K562 (cell line): Measurements from ENCODE around the gene INKA2. TPM values are rescaled to one million over a fixed set of nuclear protein-coding genes. Genes with fewer than 3 reads are reported as not detected.

Source experiments
- ASH1L ChIP-seq: fragments of 450-650 bp; IDR thresholded peaks from 2 replicates; pipeline ENCODE4 v1.6.1; 2018; ENCODE audit warnings: borderline replicate concordance, mild to moderate bottlenecking, low read depth; ENCODE audit not compliant: partially characterized antibody
- ATF7 ChIP-seq: fragments of 450-650 bp; IDR thresholded peaks from 2 replicates; pipeline ENCODE4 v1.7.1; 2014; ENCODE audit warnings: mild to moderate bottlenecking, moderate library complexity
- BACH1 ChIP-seq: fragments of 200-800 bp; sonication (Bioruptor generic); IDR thresholded peaks from 2 replicates; pipeline ENCODE4 v1.6.1; 2016; ENCODE audit warnings: missing genetic modification characterization, missing compliant biosample characterization
- BCL6 ChIP-seq: fragments of 250-450 bp; sonication (Bioruptor Pico); IDR thresholded peaks from 2 replicates; pipeline ENCODE4 v1.4.0; 2020
- CBX3 ChIP-seq, 2 experiments: IDR thresholded peaks; 1 replicate in 1 of 2; 2 replicates in 1 of 2; pipeline ENCODE4 v1.6.1; 2012; ENCODE audit warnings: inconsistent platforms in 2 of 2, low read length in 2 of 2, borderline replicate concordance in 1 of 2, control low read depth in 1 of 2
- CC2D1A ChIP-seq: fragments of 450-650 bp; IDR thresholded peaks from 2 replicates; pipeline ENCODE4 v1.6.1; 2017; ENCODE audit warnings: mild to moderate bottlenecking
- HNRNPLL ChIP-seq: fragments of 200-400 bp; formaldehyde crosslinking; IDR thresholded peaks from 2 replicates; pipeline ENCODE4 v1.6.1; 2017; ENCODE audit warnings: low read length, low read depth, mild to moderate bottlenecking; ENCODE audit not compliant: poor library complexity, severe bottlenecking
- MCM5 ChIP-seq: fragments of 450-650 bp; IDR thresholded peaks from 2 replicates; pipeline ENCODE4 v1.6.1; 2016; ENCODE audit warnings: low read depth
- MEF2D ChIP-seq: conservative IDR thresholded peaks from 2 replicates; pipeline ENCODE4 v1.6.1; 2016; ENCODE audit warnings: low read depth, missing genetic modification characterization, missing compliant biosample characterization
- MIER1 ChIP-seq: fragments of 450-650 bp; IDR thresholded peaks from 2 replicates; pipeline ENCODE4 v1.6.1; 2016; ENCODE audit warnings: antibody characterized with exemption, mild to moderate bottlenecking, low read depth
- NONO ChIP-seq, 2 experiments: fragments of 200-400 bp in 1 of 2; fragments of 450-650 bp in 1 of 2; formaldehyde crosslinking in 1 of 2; IDR thresholded peaks; 2 replicates each; pipeline ENCODE4 v1.6.1; 2017; ENCODE audit warnings: low read depth in 2 of 2, mild to moderate bottlenecking in 2 of 2, moderate library complexity in 2 of 2, low read length in 1 of 2
- PHF20 ChIP-seq: fragments of 450-650 bp; IDR thresholded peaks from 2 replicates; pipeline ENCODE4 v1.6.1; 2018; ENCODE audit not compliant: partially characterized antibody
- PRPF4 ChIP-seq: fragments of 200-400 bp; formaldehyde crosslinking; IDR thresholded peaks from one replicate; pipeline ENCODE4 v1.6.1; 2017; ENCODE audit warnings: low read length, low read depth, mild to moderate bottlenecking; ENCODE audit not compliant: insufficient read depth, poor library complexity, severe bottlenecking
- TRIM28 ChIP-seq: fragments of 450-650 bp; IDR thresholded peaks from 2 replicates; pipeline ENCODE4 v1.6.1; 2017
- UBTF ChIP-seq, 2 experiments: IDR thresholded peaks; 2 replicates each; pipeline ENCODE4 v1.6.1; 2012; ENCODE audit warnings: improper control_type of control experiment in 2 of 2, low read depth in 2 of 2, low read length in 2 of 2, borderline replicate concordance in 1 of 2
- VEZF1 ChIP-seq: fragments of 200-800 bp; sonication (Bioruptor generic); IDR thresholded peaks from 2 replicates; pipeline ENCODE4 v1.6.1; 2017; ENCODE audit warnings: missing genetic modification characterization, missing compliant biosample characterization
- ZBED1 ChIP-seq: IDR thresholded peaks from 2 replicates; pipeline ENCODE4 v1.6.1; 2014
- ZBTB34 ChIP-seq: fragments of 250-450 bp; sonication (Bioruptor Pico); IDR thresholded peaks from 2 replicates; pipeline ENCODE4 v1.8.0; 2021; ENCODE audit warnings: mild to moderate bottlenecking, moderate library complexity
- ZNF212 ChIP-seq: fragments of 450-650 bp; formaldehyde crosslinking; IDR thresholded peaks from 2 replicates; pipeline ENCODE4 v1.4.0; 2020; ENCODE audit warnings: mild to moderate bottlenecking
- ZNF311 ChIP-seq: fragments of 250-450 bp; sonication (Bioruptor Pico); IDR thresholded peaks from 2 replicates; pipeline ENCODE4 v1.4.0; 2020; ENCODE audit warnings: mild to moderate bottlenecking, moderate library complexity
- polyA plus RNA-seq, 8 experiments: library from polyadenylated mRNA; depleted of rRNA in 4 of 8; stranded (reverse) in 5 of 8; unstranded in 3 of 8; fragments of >200 nt; fragmentation: Nextera tagmentation in 2 of 8; fragmentation: Illumina TruSeq in 1 of 8; extraction: Ambion mirVana in 2 of 8; extraction: Trizol in 1 of 8; gene quantifications; 2 replicates each; pipeline versions ENCODE4 v1.2.1 to v1.2.3, GENCODE V29; 2011 to 2014; ENCODE audit warnings: inconsistent platforms in 1 of 8, missing spikeins in 1 of 8
- total RNA-seq, 7 experiments: library from RNA; depleted of rRNA in 6 of 7; stranded (reverse); fragments of >200 nt in 6 of 7; fragmentation: Illumina TruSeq in 2 of 7; extraction: Trizol in 2 of 7; gene quantifications; 2 replicates each; pipeline versions ENCODE4 v1.2.1 to v1.2.3, GENCODE V29; 2011 to 2021; ENCODE audit warnings: low replicate concordance in 1 of 7
- TF ChIP-seq, protein P1 (sequence below), 2 experiments: fragments of 250-450 bp in 1 of 2; fragments of 450-650 bp in 1 of 2; sonication (Bioruptor Pico) in 1 of 2; IDR thresholded peaks; 2 replicates each; pipeline versions ENCODE4 v1.6.1 to v1.8.0; 2016 to 2021; ENCODE audit warnings: mild to moderate bottlenecking in 2 of 2, moderate library complexity in 2 of 2, missing compliant biosample characterization in 1 of 2, missing genetic modification characterization in 1 of 2

The INKA2 gene
- total and polyA plus RNA-seq, 9 of the 15 experiments (the other 6 are each of a cell fraction or from before 2014, with no cell fraction given), result 0.04 to 1.4 (median 0.26) TPM; not detected in 1

DNA sequence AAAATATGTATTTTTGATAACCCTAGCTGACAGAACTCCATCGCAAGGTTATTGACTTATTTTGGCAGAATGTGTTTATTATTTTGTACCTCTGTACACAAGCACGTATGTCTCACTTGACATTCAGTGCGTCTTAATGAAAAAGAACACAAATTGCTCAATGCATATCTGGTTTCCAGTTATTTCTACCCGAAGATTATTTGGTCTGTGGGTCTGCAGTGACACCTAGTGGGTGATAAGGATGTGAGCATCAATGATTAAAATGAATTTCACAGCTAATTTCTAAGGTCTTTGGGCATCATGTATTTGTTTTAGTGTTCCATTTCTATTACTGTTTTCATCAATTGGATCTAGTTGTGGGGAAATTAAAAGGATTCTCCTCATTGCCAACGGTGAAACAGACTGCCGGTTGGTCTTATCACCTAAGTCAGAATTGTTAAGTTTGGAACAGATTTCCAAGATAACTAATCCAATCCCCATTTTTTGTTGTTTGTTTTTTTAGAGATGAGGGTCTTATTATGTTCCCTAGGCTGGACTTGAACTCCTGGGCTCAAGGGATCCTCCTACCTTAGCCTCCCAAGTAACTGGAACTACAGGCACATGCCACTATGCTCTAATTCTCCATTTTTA is 30.4 kb upstream of the INKA2 start (continued):
- TF ChIP-seq, protein P1, sequence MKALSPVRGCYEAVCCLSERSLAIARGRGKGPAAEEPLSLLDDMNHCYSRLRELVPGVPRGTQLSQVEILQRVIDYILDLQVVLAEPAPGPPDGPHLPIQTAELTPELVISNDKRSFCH (CRISPR knock-in tag; IDR thresholded peaks at IDR 0.05), result no peak
- TF ChIP-seq, protein P1 (tag; IDR thresholded peaks at IDR 0.05), result no peak
- no peak for TF ChIP-seq ZNF212
- no peak for TF ChIP-seq MCM5
- no peak for TF ChIP-seq ZNF311 (CRISPR knock-in tag)
- no peak for TF ChIP-seq UBTF (IDR thresholded peaks at IDR 0.05; ENCODE audit: borderline replicate concordance in 1 of 2, low read depth in 2 of 2, low read length in 2 of 2)
- no peak for TF ChIP-seq ASH1L
- TF ChIP-seq TRIM28, result no peak
- no peak for TF ChIP-seq HNRNPLL
- TF ChIP-seq MIER1, result no peak
- no peak for TF ChIP-seq PRPF4
- no peak for TF ChIP-seq ZBTB34 (CRISPR knock-in tag)
- 0 out of 2 replicates have a peak, but pooled peaks have one; percentile 20 for TF ChIP-seq CC2D1A
- TF ChIP-seq BCL6 (CRISPR knock-in tag), result no peak
- TF ChIP-seq CBX3 (IDR thresholded peaks at IDR 0.05; ENCODE audit: borderline replicate concordance in 1 of 2, low read length in 2 of 2), result no peak
- TF ChIP-seq MEF2D (tag), result no peak
- no peak for TF ChIP-seq VEZF1
- no peak for TF ChIP-seq BACH1 (tag)
- TF ChIP-seq PHF20, result no peak
- no peak for TF ChIP-seq ATF7
- TF ChIP-seq ZBED1, result no peak
- TF ChIP-seq NONO (IDR thresholded peaks at IDR 0.05; ENCODE audit: low read depth in 2 of 2, low read length in 1 of 2), result 0 out of 4 replicates have a peak, but pooled peaks of 1 of the 2 experiments have one; percentile 22
